MM.1S (cell line): ENCODE data around the gene DNAAF2.

ENCODE experiments used
- CTCF ChIP-seq: fragments of 300-600 bp; sonication (generic); IDR thresholded peaks from 2 replicates; pipeline ENCODE4 v1.5.1; 2016; ENCODE audit warnings: antibody characterized with exemption, low read length, mixed read lengths
- EZH2 ChIP-seq: fragments of 300-600 bp; sonication (generic); optimal IDR thresholded peaks from 2 replicates; pipeline ENCODE3; 2017; ENCODE audit warnings: low read depth, mild to moderate bottlenecking, antibody characterized with exemption, low read length, mixed read lengths
- EZH2phosphoT487 ChIP-seq: fragments of 300-600 bp; sonication (generic); IDR thresholded peaks from 2 replicates; pipeline ENCODE4 v1.6.1; 2018; ENCODE audit warnings: antibody characterized with exemption, low read length

DNA sequence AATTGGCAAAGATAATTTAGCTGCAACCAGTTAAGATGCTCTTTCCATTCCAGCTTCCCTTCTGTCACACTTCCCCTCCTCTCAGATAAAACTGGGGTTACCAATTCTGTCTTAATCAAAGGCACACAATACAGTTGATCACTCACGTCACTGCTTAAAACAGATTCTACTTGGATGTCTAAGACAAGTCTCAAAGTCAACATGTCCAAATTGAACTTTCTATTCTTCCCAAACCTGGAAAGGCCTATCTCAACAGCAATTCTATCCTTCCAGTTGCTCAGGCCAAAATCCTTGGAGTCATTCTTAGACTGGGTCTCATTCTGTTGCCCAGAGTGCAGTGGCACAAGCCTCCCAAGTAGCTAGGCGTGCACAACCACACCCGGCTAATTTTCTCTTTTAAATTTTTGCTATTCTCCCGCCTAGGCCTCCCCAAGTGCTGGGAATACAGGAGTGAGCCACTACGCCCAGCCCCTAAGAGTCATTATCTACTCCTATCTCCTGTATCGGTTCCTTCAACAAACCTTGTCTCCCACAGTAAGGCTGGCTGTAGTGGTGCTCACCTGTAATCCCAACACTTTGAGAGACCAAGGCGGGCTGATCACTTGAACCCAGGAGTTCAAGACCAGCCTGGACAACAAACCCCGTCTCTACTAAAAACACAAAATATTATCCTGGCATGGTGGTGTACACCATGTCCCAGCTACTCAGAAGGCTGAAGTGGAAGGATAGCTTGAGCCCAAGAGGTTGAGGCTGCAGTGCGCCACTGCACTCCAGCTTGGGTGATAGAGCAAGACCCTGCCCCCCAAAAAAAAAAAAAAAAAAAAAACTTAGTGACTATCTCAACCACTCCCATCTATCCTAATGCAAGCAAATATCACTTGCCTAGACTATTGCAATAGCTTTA, 53.6 kb downstream of the DNAAF2 start:
- TF ChIP-seq EZH2 = no peak
- no peak for TF ChIP-seq CTCF
- TF ChIP-seq EZH2phosphoT487 = no peak
